Activated T-cell treated with anti-CD3 and anti-CD28 coated beads for 24 hours (primary cell): Measurements from ENCODE around the gene SNRPA.

Source experiments
- DNase-seq: peaks from one replicate; pipeline ENCODE4 v3.0.0-alpha.2; 2020; ENCODE audit warnings: low read depth

Gene SNRPA

GRCh38 chr19:40750874-40751537 lies at the start of gene SNRPA:
TSS of gene SNRPA (plus strand) at chr19:40751203. CDS start at chr19:40751409, 206 bp downstream.
- DNase-seq: peak; percentile 92

- no peak for DNase-seq
Measured at GRCh38 chr19:40701758-40702157, 49.2 kb upstream of the SNRPA start.

- no peak for DNase-seq
Measured at GRCh38 chr19:40702337-40703012, 48.5 kb upstream of the SNRPA start.

- no peak for DNase-seq
Measured at GRCh38 chr19:40703029-40703755, 47.8 kb upstream of the SNRPA start.

- DNase-seq: no peak
Measured at GRCh38 chr19:40704491-40705361, 46.3 kb upstream of the SNRPA start.

DNA sequence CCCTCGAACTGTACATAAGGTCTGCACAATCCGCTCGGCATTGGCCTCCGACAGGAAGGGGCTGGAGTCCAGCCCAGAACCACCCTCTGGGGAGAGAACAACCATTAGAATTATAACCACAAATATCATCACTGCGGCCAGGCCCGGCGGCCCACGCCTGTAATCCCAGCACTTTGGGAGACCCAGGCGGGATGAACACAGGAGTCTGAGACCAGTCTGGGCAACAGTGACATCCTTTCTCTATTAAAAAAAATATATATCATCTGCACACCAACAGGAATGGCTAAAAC lies 45.7 kb upstream of the SNRPA start:
- DNase-seq: no peak

- no peak for DNase-seq
Measured at GRCh38 chr19:40705950-40706619, 44.9 kb upstream of the SNRPA start.

GRCh38 chr19:40707615-40708014 lies 43.4 kb upstream of the SNRPA start:
- DNase-seq: no peak

DNA sequence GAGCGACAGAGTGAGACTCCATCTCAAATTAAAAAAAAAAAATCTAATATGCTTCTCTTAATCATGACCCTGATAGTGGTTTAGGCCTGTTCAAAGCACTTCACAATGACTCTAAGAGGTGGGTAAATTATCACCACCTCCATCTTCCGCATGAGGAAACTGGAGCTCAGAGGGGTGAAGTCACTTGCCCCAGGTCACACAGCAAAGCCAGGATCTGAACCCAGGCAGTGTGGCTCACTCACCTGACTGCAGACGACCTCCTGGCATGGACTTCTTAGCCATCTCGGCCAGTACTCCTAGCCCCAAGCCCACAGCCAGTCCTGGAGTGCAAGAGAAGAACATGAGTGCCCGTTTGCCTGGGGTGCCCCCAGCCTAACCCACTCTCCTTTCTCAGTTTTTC lies 41.2 kb upstream of the SNRPA start:
- no peak for DNase-seq

- no peak for DNase-seq
Measured at GRCh38 chr19:40713939-40714338, 37.1 kb upstream of the SNRPA start.

- DNase-seq: peak; percentile 88
Measured at GRCh38 chr19:40714441-40715299, 36.3 kb upstream of the SNRPA start.

GRCh38 chr19:40716031-40716481 lies 34.9 kb upstream of the SNRPA start:
- peak; percentile 75 for DNase-seq

- peak; percentile 99 for DNase-seq
Measured at GRCh38 chr19:40716482-40717324, 34.3 kb upstream of the SNRPA start, which contains the start of the genes COQ8B and ITPKC. TSS of gene COQ8B (minus strand) at chr19:40716886. CDS start at chr19:40714632, 2,254 bp downstream. TSS of gene ITPKC (plus strand) at chr19:40717112. CDS start at chr19:40717136, 24 bp downstream.

- no peak for DNase-seq
Measured at GRCh38 chr19:40717325-40717879, 33.6 kb upstream of the SNRPA start.

GRCh38 chr19:40717880-40718773 lies 32.9 kb upstream of the SNRPA start:
- DNase-seq: no peak

DNA sequence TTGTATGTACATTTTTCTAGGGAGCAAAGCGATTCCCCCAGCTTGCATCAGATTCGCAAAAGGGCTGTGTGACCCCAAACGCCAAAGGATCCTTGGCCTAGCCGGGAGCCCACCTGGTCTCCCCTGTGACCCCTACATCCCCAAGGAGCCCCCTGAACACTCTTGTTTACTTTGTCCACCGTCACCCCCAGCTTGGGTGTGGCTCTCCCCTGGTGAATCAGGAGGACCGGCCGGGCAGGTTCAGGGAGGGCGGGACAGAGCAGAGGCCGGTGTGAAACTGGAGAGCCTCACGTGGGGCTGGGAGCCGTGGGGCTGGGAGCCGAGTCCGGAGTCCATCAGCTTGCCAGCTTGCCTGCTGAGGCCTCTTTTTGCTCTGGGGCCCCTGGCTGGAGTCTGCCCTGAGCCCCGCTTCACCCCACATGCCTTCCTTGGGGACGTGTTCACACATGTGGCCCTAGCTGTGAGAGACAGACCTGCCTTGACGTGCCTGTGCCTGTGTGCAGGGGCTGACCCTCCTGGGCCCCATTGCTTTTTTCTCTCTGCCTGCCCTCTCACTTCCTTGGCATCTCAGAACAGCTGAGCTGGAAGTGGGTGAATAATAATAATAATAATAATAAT lies 32.1 kb upstream of the SNRPA start:
- DNase-seq: no peak

DNA sequence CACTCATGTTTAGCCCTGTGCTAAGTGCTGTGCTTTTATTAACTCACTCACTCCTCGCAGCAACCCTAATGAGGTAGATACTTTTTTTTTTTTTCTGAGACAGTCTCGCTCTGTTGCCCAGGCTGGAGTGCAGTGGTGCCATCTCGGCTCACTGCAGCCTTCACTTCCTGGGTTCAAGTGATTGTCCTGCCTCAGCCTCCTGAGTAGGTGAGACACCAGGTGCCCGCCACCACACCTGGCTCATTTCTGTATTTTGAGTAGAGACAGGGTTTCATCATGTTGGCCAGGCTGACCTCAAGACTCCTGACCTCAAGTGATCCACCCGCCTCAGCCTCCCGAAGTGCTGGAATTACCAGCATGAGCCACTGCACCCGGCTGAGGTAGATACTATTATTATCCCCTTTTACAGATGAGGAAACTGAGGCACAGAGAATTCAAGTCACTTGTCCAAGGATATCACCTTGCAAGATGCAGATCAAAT lies 31.5 kb upstream of the SNRPA start:
- DNase-seq: no peak

- no peak for DNase-seq
Measured at GRCh38 chr19:40721140-40721486, 29.9 kb upstream of the SNRPA start.
